Measurements from ENCODE around the gene HDAC6.
"Not testable (repeated sequence)": the region's sequence is repeated elsewhere in the genome, so short reads cannot be mapped to it uniquely, and the experiment has no call there.

The HDAC6 gene

DNA sequence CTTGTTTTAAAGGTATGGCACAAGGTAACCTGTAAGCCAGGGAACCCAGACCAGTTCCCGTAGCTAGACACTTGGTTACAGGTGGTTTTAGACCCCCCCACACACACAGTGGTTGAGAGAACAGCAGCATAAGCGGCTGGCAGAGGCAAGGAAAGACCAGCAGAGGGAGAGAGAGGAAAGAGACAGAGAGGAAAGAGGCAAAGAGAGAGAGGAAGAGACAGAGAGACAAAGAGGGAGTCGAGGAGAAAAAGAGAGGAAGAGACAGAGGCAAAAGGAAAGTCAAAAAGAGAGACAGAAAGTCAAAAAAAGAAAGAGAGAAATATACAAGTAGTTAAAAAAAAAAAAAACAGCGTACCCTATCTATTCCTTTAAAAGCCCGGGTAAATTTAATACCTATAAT is 53.0 kb downstream of the HDAC6 start:
- Histone ChIP-seq H3K4me1 (ENCODE audit: control insufficient read depth, insufficient read depth, low read length) (no peaks in the 10 kb centered on the region), H3K36me3 (ENCODE audit: control insufficient read depth, insufficient read depth, low read length) (no peaks in the 10 kb centered on the region), H3K27me3 (ENCODE audit: control insufficient read depth, insufficient read depth, low read length) (no peaks in the 10 kb centered on the region), H3K9me3 (ENCODE audit: control insufficient read depth, insufficient read depth, low read length) (no peaks in the 10 kb centered on the region), H3K9ac (ENCODE audit: low read depth, low read length) (no peak overlapping the region), H3K4me3 (ENCODE audit: low read depth, low read length) (no peak overlapping the region)

DNA sequence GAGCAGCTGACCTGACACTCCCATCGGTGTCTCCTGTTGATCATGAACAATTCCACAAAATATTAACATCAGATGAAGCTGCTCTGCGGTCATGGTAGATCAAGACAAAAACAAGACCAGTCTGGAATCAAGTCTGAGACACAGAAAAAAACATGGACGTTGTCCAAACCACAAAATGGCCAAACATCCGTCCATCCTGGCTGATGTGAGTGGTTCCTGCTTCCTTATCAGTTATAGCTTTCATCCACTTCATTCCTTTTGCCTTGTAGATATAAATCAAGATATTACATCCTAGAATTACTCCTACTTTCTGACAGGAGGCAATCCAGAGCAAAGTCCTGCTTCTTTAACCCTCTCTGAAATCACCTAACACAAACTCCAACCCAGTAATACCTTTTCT is 62.3 kb downstream of the HDAC6 start:
- H3K9ac ChIP-seq (ENCODE audit: low read depth, low read length): no peak overlapping the region
- H3K4me3 ChIP-seq (ENCODE audit: low read depth, low read length): no peak overlapping the region
- H3K36me3 ChIP-seq (ENCODE audit: control insufficient read depth, insufficient read depth, low read length): no peaks in the 10 kb centered on the region
- H3K27me3 ChIP-seq (ENCODE audit: control insufficient read depth, insufficient read depth, low read length): no peaks in the 10 kb centered on the region
- no peaks in the 10 kb centered on the region for H3K4me1 ChIP-seq (ENCODE audit: control insufficient read depth, insufficient read depth, low read length)
- no peaks in the 10 kb centered on the region for H3K9me3 ChIP-seq (ENCODE audit: control insufficient read depth, insufficient read depth, low read length)

DNA sequence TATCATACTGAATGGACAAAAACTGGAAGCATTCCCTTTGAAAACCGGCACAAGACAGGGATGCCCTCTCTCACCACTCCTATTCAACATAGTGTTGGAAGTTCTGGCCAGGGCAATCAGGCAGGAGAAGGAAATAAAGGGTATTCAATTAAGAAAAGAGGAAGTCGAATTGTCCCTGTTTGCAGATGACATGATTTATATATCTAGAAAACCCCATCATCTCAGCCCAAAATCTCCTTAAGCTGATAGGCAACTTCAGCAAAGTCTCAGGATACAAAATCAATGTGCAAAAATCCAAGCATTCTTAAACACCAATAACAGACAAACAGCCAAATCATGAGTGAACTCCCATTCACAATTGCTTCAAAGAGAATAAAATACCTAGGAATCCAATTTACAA is 70.2 kb downstream of the HDAC6 start:
- not testable (repeated sequence) for H3K27me3 ChIP-seq (ENCODE audit: control insufficient read depth, insufficient read depth, low read length); H3K4me3 ChIP-seq (ENCODE audit: low read depth, low read length); H3K4me1 ChIP-seq (ENCODE audit: control insufficient read depth, insufficient read depth, low read length); H3K36me3 ChIP-seq (ENCODE audit: control insufficient read depth, insufficient read depth, low read length); H3K9ac ChIP-seq (ENCODE audit: low read depth, low read length); H3K9me3 ChIP-seq (ENCODE audit: control insufficient read depth, insufficient read depth, low read length)

All from iPS-15b (cell line).